IMR-90 (cell line): Measurements from ENCODE around the gene SDF2L1. TPM values are rescaled to one million over a fixed set of nuclear protein-coding genes. Genes with fewer than 3 reads are reported as not detected.
"Not testable (repeated sequence)": the region's sequence is repeated elsewhere in the genome, so short reads cannot be mapped to it uniquely, and the experiment has no call there.

ENCODE experiments used
- ATAC-seq: fragments of 200-7000 bp; cut with Tn5 transposase; 2 replicates; pipeline ENCODE4 v1.9.1; 2020; ENCODE audit warnings: low read depth, mild to moderate bottlenecking, moderate library complexity
- BruUV-seq: library from RNA; stranded (reverse); fragments of 400-500 nt; replicated peaks from 2 replicates; lab custom pipeline; 2021; lab: Mats Ljungman, UMichigan
- CTCF ChIA-PET: fragments of 300-600 bp; formaldehyde crosslinking; extraction: SDS; loops from one replicate; lab custom pipeline; 2021; ENCODE audit warnings: antibody characterized with exemption; lab: Yijun Ruan, JAX
- POLR2A ChIA-PET: fragments of 300-600 bp; sonication (Branson Sonifier 250); formaldehyde crosslinking; loops from one replicate; lab custom pipeline; 2022; ENCODE audit warnings: antibody characterized with exemption; ENCODE audit not compliant: unreplicated experiment; lab: Charles Lee
- DNase-seq: peaks from one replicate; pipeline ENCODE4 v3.0.0; 2013
- H2AFZ ChIP-seq: replicated peaks from 2 replicates; pipeline ENCODE3; 2013; ENCODE audit warnings: low read length, mild to moderate bottlenecking; ENCODE audit not compliant: poor library complexity
- H2AK5ac ChIP-seq: 2 replicates; pipeline ENCODE4 v1.6.1; 2013; ENCODE audit warnings: low read depth, low read length, inconsistent platforms
- H2AK9ac ChIP-seq: replicated peaks from 2 replicates; pipeline ENCODE3; 2013; ENCODE audit warnings: mild to moderate bottlenecking, low read depth, low read length, moderate library complexity; ENCODE audit not compliant: poor library complexity
- H2BK120ac ChIP-seq: 2 replicates; pipeline ENCODE4 v1.6.1; 2013; ENCODE audit warnings: low read depth, low read length, inconsistent platforms
- H2BK15ac ChIP-seq: 3 replicates; pipeline ENCODE4 v1.6.1; 2013; ENCODE audit warnings: low read depth, low read length, inconsistent platforms
- H2BK20ac ChIP-seq: 2 replicates; pipeline ENCODE4 v1.6.1; 2013; ENCODE audit warnings: low read depth, mild to moderate bottlenecking, inconsistent platforms, low read length, moderate library complexity
- H2BK5ac ChIP-seq: 2 replicates; pipeline ENCODE4 v1.6.1; 2013; ENCODE audit warnings: mild to moderate bottlenecking, low read depth, low read length, inconsistent platforms; ENCODE audit not compliant: poor library complexity, severe bottlenecking
- H3K14ac ChIP-seq: replicated peaks from 2 replicates; pipeline ENCODE4 v1.6.1; 2013; ENCODE audit warnings: low read depth, low read length, inconsistent platforms
- H3K18ac ChIP-seq: 2 replicates; pipeline ENCODE4 v1.6.1; 2013; ENCODE audit warnings: low read depth, low read length, control low read depth
- H3K23ac ChIP-seq: 2 replicates; pipeline ENCODE4 v1.6.1; 2013; ENCODE audit warnings: low read depth, low read length, inconsistent platforms
- H3K27ac ChIP-seq: 2 replicates; pipeline ENCODE4 v1.5.1; 2013; ENCODE audit warnings: mild to moderate bottlenecking, control low read depth, low read length; ENCODE audit not compliant: insufficient read depth
- H3K27me3 ChIP-seq: 2 replicates; pipeline ENCODE4 v1.6.1; 2013; ENCODE audit warnings: low read length; ENCODE audit not compliant: control insufficient read depth, insufficient read depth
- H3K36me3 ChIP-seq: 2 replicates; pipeline ENCODE4 v1.6.1; 2013; ENCODE audit warnings: low read length, mixed read lengths; ENCODE audit not compliant: control insufficient read depth, insufficient read depth
- H3K4ac ChIP-seq: 2 replicates; pipeline ENCODE4 v1.6.1; 2013; ENCODE audit warnings: low read depth, low read length, inconsistent platforms
- H3K4me1 ChIP-seq: 2 replicates; pipeline ENCODE4 v1.6.1; 2013; ENCODE audit warnings: low read length, mixed read lengths; ENCODE audit not compliant: control insufficient read depth, insufficient read depth
- H3K4me2 ChIP-seq: 2 replicates; pipeline ENCODE4 v1.6.1; 2013; ENCODE audit warnings: low read depth, mild to moderate bottlenecking, control low read depth, low read length, moderate library complexity
- H3K4me3 ChIP-seq: 2 replicates; pipeline ENCODE4 v1.5.1; 2013; ENCODE audit warnings: low read depth, mild to moderate bottlenecking, control low read depth, low read length, moderate library complexity; ENCODE audit not compliant: insufficient read depth
- H3K56ac ChIP-seq: 2 replicates; pipeline ENCODE4 v1.6.1; 2013; ENCODE audit warnings: low read length, inconsistent platforms; ENCODE audit not compliant: insufficient read depth; ENCODE audit errors: extremely low read depth
- H3K79me1 ChIP-seq, 2 experiments: 2 replicates each; pipeline ENCODE4 v1.6.1; 2013; ENCODE audit warnings: low read length in 2 of 2, inconsistent platforms in 1 of 2, low read depth in 1 of 2
- H3K9ac ChIP-seq: 2 replicates; pipeline ENCODE4 v1.6.1; 2013; ENCODE audit warnings: low read depth, low read length, control low read depth
- H3K9me1 ChIP-seq: 2 replicates; pipeline ENCODE4 v1.6.1; 2013; ENCODE audit warnings: low read length, inconsistent platforms; ENCODE audit not compliant: insufficient read depth
- H3K9me3 ChIP-seq: 2 replicates; pipeline ENCODE4 v1.6.1; 2013; ENCODE audit warnings: low read length; ENCODE audit not compliant: control insufficient read depth, insufficient read depth
- H4K20me1 ChIP-seq: 2 replicates; pipeline ENCODE4 v1.6.1; 2013; ENCODE audit warnings: low read length, inconsistent platforms; ENCODE audit not compliant: insufficient read depth
- H4K5ac ChIP-seq: 2 replicates; pipeline ENCODE4 v1.6.1; 2013; ENCODE audit warnings: mild to moderate bottlenecking, low read depth, low read length, control low read depth
- H4K8ac ChIP-seq, 2 experiments: 2 replicates each; pipeline ENCODE4 v1.6.1; 2013; ENCODE audit warnings: low read depth in 2 of 2, low read length in 2 of 2, control low read depth in 1 of 2, inconsistent platforms in 1 of 2
- H4K91ac ChIP-seq: 2 replicates; pipeline ENCODE4 v1.6.1; 2013; ENCODE audit warnings: low read depth, low read length, inconsistent platforms; ENCODE audit not compliant: insufficient read depth
- POLR2A ChIP-seq: IDR thresholded peaks from 2 replicates; pipeline ENCODE4 v1.6.1; 2012; ENCODE audit warnings: mild to moderate bottlenecking, low read depth, low read length
- RAD21 ChIP-seq: IDR thresholded peaks from 2 replicates; pipeline ENCODE4 v1.6.1; 2012; ENCODE audit warnings: low read length, improper control_type of control experiment
- WGBS, 2 experiments: methylation state at CpG; one replicate each; pipeline versions ENCODE4 v1.1.5 to v1.1.7; 2013; ENCODE audit warnings: missing lambda C conversion rate in 2 of 2; ENCODE audit not compliant: insufficient read length in 1 of 2; ENCODE audit errors: extremely low coverage in 2 of 2; 5-methylcytosine and 5-hydroxymethylcytosine counted together
- dilution Hi-C: fragments of 300-500 bp; cut with HindIII; formaldehyde crosslinking; loops from one replicate; pipeline ENCODE4 v1.14.3; 2018; ENCODE audit warnings: low sequenced_read_pairs; ENCODE audit not compliant: unreplicated experiment
- in situ Hi-C: fragments of 300-500 bp; cut with MboI; formaldehyde crosslinking; loops from 3 replicates; pipeline ENCODE4 v1.14.3; 2019; ENCODE audit warnings: low sequenced_read_pairs, inconsistent platforms, mixed read lengths
- intact Hi-C: fragments of 100-400 bp; cut with micrococcal nuclease; formaldehyde crosslinking; loops from 2 replicates; pipeline ENCODE4 v1.10.0; 2022
- polyA plus RNA-seq, 3 experiments: library from polyadenylated mRNA; depleted of rRNA; stranded (reverse); fragments of >200 nt; gene quantifications; 2 replicates each; pipeline ENCODE4 v1.2.3, GENCODE V29; 2012; ENCODE audit warnings: low replicate concordance in 1 of 3
- total RNA-seq: library from RNA; depleted of rRNA; stranded (reverse); fragments of >200 nt; gene quantifications from 2 replicates; pipeline ENCODE4 v1.2.3, GENCODE V29; 2012
- TF ChIP-seq, protein P1 (sequence below): fragments of 150-350 bp; IDR thresholded peaks from 2 replicates; pipeline ENCODE4 v1.6.1; 2016; ENCODE audit warnings: low read depth, mild to moderate bottlenecking, low read length, moderate library complexity, borderline replicate concordance
- TF ChIP-seq, protein P2 (sequence below): conservative IDR thresholded peaks from 2 replicates; pipeline ENCODE4 v1.5.1; 2012; ENCODE audit warnings: mild to moderate bottlenecking, low read depth, low read length, improper control_type of control experiment

Gene SDF2L1
- total and polyA plus RNA-seq, 2 of the 4 experiments (the other 2 are of a cell fraction): 18.8 to 51.1 TPM

DNA sequence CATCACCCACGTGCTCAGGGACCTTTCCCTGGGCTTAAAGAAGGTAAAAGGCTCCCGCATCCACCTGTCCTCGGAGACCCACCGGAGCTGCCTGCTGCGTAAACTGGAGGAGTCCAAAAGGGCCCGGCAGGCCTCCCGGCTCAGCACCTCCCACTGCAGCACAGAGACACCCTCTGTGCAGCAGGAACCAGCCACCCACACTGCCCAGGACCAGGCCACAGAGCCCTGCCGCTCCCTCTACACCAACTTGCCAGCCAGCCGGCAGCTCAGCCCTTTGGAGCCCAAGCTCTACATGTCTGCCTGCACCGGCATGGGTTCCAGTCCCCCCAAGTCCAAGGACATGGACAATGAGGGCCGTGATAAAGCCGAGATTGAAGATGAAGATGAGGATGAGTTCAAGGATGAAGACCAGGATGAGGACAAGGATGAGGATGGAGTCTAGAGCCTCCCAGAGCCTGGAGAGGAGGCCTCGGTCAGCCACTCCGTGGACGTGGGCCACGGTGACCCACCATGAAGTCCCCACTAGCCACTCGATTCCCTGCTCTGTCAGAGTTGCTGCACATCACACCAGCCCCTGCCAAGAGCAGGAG lies 5.4 kb upstream of the SDF2L1 start:
- no peak for ATAC-seq
- Histone ChIP-seq H3K56ac (no peak overlapping the region), H2BK120ac (no peak overlapping the region), H3K14ac (no peak overlapping the region), H3K4me3 (no peak overlapping the region), H4K8ac (no peak overlapping the region), H2BK15ac (no peak overlapping the region), H2AK9ac (no peak overlapping the region), H2BK20ac (no peak overlapping the region), H3K9me3 (no peaks in the 10 kb centered on the region), H4K5ac (no peak overlapping the region), H3K27me3 (no peaks in the 10 kb centered on the region), H4K91ac (no peak overlapping the region), H3K9me1 (peaks cover 3% of the 10 kb centered on the region; the same call in 1 of the 2 replicates), H3K23ac (no peak overlapping the region), H3K4me1 (no peaks in the 10 kb centered on the region), H3K27ac (no peak overlapping the region), H3K9ac (no peak overlapping the region), H2AK5ac (no peak overlapping the region), H2BK5ac (no peak overlapping the region), H3K36me3 (no peaks in the 10 kb centered on the region), H3K4ac (no peak overlapping the region), H4K20me1 (no peaks in the 10 kb centered on the region; the same call in 1 of the 2 replicates), H2AFZ (no peak overlapping the region), H3K18ac (no peak overlapping the region), H3K4me2 (no peak overlapping the region), H3K79me1 (no peaks in the 10 kb centered on the region)
- dilution Hi-C loops (no loop called here), in situ Hi-C loops (no loop called here), intact Hi-C loops (no loop called here)
- DNase-seq: no peak
- CTCF ChIA-PET: no interaction called here
- 93% methylated on average over 5 of the region's 17 CpGs; no CpG with 5 or more reads in 1 of the 2 experiments for WGBS, 2 experiments
- TF ChIP-seq, protein P1, sequence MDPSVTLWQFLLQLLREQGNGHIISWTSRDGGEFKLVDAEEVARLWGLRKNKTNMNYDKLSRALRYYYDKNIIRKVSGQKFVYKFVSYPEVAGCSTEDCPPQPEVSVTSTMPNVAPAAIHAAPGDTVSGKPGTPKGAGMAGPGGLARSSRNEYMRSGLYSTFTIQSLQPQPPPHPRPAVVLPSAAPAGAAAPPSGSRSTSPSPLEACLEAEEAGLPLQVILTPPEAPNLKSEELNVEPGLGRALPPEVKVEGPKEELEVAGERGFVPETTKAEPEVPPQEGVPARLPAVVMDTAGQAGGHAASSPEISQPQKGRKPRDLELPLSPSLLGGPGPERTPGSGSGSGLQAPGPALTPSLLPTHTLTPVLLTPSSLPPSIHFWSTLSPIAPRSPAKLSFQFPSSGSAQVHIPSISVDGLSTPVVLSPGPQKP: no peak
- TF ChIP-seq RAD21 (no peak), POLR2A (no peak)
- TF ChIP-seq, protein P2, sequence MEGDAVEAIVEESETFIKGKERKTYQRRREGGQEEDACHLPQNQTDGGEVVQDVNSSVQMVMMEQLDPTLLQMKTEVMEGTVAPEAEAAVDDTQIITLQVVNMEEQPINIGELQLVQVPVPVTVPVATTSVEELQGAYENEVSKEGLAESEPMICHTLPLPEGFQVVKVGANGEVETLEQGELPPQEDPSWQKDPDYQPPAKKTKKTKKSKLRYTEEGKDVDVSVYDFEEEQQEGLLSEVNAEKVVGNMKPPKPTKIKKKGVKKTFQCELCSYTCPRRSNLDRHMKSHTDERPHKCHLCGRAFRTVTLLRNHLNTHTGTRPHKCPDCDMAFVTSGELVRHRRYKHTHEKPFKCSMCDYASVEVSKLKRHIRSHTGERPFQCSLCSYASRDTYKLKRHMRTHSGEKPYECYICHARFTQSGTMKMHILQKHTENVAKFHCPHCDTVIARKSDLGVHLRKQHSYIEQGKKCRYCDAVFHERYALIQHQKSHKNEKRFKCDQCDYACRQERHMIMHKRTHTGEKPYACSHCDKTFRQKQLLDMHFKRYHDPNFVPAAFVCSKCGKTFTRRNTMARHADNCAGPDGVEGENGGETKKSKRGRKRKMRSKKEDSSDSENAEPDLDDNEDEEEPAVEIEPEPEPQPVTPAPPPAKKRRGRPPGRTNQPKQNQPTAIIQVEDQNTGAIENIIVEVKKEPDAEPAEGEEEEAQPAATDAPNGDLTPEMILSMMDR: no peak
- no TSS peak for BruUV-seq
- POLR2A ChIA-PET: no interaction called here

DNA sequence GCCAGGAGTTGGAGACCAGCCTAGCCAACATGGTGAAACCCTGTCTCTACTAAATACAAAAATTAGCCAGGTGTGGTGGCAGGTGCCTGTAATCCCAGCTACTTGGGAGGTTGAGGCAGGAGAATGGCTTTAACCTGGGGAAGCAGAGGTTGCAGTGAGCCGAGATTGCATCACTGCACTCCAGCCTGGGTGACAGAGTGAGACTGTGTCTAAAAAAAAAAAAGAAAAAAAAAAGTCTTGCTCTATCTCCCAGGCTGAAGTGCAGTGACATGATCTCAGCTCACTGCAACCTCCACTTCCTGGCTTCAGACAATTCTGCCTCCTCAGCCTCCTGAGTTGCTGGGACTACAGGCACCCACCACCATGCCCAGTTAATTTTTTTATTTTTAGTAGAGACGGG lies 4.7 kb upstream of the SDF2L1 start:
- H3K4ac ChIP-seq, H2BK20ac ChIP-seq, H3K4me2 ChIP-seq, dilution Hi-C loops, H3K9me3 ChIP-seq, DNase-seq, CTCF ChIA-PET, H4K8ac ChIP-seq, in situ Hi-C loops, intact Hi-C loops, H4K5ac ChIP-seq, H2AFZ ChIP-seq, H3K27me3 ChIP-seq, H2BK15ac ChIP-seq, H3K9ac ChIP-seq, H2BK5ac ChIP-seq, H3K56ac ChIP-seq, H3K23ac ChIP-seq, POLR2A ChIA-PET, H3K4me3 ChIP-seq, H3K79me1 ChIP-seq, H2AK5ac ChIP-seq, H3K18ac ChIP-seq, H3K9me1 ChIP-seq, H4K91ac ChIP-seq, H3K4me1 ChIP-seq, ATAC-seq, H3K14ac ChIP-seq, H3K36me3 ChIP-seq, H3K27ac ChIP-seq, BruUV-seq, H4K20me1 ChIP-seq, H2BK120ac ChIP-seq, H2AK9ac ChIP-seq: not testable (repeated sequence)
- no CpG with 5 or more reads among the region's 2 CpGs for WGBS, 2 experiments
